ENCODE measurements around the gene PRSS35.

Gene PRSS35

DNA sequence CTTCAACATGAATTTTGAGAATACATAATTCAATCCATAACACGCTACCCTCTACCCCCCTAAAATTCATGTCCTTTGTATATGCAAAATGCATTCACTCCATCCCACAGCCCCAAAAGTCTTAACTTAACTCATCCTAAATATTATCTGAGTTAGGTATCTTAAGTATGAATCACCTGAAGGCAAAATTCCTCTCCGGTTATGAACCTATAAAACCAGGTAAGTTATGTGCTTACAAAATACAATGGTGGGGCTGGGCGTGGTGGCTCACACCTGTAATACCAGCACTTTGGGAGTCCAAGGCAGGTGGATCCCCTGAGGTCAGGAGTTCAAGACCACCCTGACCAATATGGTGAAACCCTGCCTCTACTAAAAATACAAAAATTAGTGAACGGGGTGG lies 23.5 kb upstream of the PRSS35 start:
- TF ChIP-seq, protein P1, sequence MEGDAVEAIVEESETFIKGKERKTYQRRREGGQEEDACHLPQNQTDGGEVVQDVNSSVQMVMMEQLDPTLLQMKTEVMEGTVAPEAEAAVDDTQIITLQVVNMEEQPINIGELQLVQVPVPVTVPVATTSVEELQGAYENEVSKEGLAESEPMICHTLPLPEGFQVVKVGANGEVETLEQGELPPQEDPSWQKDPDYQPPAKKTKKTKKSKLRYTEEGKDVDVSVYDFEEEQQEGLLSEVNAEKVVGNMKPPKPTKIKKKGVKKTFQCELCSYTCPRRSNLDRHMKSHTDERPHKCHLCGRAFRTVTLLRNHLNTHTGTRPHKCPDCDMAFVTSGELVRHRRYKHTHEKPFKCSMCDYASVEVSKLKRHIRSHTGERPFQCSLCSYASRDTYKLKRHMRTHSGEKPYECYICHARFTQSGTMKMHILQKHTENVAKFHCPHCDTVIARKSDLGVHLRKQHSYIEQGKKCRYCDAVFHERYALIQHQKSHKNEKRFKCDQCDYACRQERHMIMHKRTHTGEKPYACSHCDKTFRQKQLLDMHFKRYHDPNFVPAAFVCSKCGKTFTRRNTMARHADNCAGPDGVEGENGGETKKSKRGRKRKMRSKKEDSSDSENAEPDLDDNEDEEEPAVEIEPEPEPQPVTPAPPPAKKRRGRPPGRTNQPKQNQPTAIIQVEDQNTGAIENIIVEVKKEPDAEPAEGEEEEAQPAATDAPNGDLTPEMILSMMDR (conservative IDR thresholded peaks at IDR 0.05; ENCODE audit: low read depth, low read length) = no peak
- DNase-seq (ENCODE audit: low read depth) = no peak
- H3K4me3 ChIP-seq (ENCODE audit: low read length) = no peak overlapping the region

DNA sequence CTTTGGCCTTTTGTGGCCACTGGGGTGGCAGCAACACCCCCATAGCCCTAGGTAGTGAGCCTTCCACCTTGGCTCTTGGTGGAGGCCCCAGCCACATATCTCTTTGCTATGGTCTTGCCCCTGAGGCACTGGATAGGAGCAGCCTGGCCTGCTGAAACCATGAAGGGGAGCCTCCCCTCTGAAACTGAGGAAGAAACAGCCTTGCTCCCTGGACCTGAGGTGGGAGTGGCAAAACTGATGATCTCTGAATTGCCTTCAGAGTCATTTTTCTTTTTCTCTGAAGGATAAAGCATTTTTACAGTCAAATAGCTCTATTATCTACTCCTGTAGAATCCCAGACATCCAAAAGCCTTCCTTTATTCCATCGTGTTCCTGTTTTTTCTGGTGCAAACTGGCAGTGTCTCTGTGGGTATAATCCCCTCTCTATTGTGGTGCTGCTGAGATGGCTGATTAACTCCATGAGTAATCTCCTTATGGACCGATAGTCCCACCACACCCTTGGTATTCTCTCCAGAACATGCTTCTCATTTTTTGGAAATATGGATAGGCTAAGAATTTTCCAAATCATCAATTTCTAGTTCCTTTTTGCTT lies 22.0 kb upstream of the PRSS35 start:
- TF ChIP-seq, protein P1 (conservative IDR thresholded peaks at IDR 0.05; ENCODE audit: low read depth, low read length) = no peak
- H3K4me3 ChIP-seq (ENCODE audit: low read length) = no peak overlapping the region
- DNase-seq (ENCODE audit: low read depth) = no peak

DNA sequence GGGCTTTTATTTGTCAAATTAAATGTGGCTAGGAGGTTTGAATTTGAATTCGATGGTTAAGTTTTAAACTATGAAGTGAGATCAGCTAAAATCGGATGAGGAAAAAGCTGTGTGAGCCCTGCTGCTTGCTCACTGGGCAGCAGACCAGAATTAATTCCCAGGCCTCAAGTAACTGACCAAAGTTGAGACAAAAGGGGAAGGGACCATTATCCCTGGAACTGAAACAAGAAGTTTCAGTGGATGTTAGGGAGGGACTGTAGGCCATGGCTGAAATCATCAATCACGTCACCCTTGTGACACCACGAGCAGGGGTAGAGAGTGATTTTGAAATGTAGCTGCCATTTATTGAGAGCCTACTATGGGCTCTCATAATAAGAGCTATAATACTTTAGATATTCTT lies 7.0 kb upstream of the PRSS35 start:
- no peak overlapping the region for H3K4me3 ChIP-seq (ENCODE audit: low read length)
- TF ChIP-seq, protein P1 (conservative IDR thresholded peaks at IDR 0.05; ENCODE audit: low read depth, low read length) = no peak
- no peak for DNase-seq (ENCODE audit: low read depth)

DNA sequence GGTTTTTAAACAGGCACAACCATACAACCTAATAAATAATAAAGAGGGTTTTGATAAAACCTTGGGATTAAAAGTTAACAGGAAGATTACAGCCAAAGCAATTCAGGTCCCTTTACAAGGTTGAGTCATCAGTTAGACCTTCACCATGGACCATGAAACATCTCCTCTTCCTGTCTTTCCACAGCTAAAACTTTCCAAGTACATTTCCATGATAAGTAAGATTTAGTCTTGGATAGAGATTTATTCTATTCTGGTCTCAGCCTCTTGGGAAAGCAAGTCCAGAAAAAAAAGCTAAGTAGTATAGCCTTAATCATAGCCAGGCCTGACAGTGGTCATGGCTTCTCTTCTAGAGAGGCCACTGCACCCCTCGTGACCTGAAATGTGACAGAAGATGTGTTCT lies 2.9 kb upstream of the PRSS35 start:
- H3K4me3 ChIP-seq (ENCODE audit: low read length) = no peak overlapping the region
- TF ChIP-seq, protein P1 (conservative IDR thresholded peaks at IDR 0.05; ENCODE audit: low read depth, low read length) = no peak
- no peak for DNase-seq (ENCODE audit: low read depth)

DNA sequence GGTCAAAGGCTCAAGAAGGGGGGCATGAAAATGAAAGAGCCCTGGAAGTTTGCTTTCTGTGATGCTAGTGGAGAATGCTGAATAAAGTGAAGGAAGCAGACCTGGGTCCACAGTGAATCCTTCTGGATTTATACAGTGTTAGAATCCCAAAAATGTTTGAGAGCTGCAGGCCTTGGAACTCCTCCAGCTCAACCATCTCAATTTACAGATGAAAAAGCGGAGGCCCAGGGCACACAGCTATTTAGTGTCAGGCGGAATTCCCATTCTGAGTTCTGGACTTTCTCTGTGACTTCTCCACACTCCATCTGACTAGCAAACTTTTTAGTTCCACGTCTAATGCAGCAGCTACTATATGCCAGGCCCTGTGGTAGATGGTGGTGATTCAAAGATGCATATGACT lies 1.5 kb upstream of the PRSS35 start:
- TF ChIP-seq, protein P1 (conservative IDR thresholded peaks at IDR 0.05; ENCODE audit: low read depth, low read length) = no peak
- no peak for DNase-seq (ENCODE audit: low read depth)
- H3K4me3 ChIP-seq (ENCODE audit: low read length) = no peak overlapping the region

DNA sequence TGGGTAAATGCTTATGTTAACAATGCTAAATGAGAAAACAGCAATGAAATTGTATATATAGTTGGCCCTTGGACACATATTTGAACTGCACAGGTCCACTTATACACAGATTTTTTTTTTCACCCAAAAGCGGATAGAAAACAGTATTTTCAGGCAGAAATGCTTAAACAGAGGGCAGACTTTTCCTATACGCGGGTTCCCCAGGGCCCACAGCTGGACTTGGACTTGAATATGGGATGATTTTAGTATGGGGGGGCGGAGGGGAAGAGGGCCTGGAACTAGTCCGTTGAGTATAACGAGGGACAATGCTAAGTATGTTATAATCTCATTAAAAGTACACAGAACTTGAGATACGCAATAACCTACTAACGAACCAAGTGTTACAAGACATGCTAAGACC lies 1.1 kb upstream of the PRSS35 start:
- TF ChIP-seq, protein P1 (conservative IDR thresholded peaks at IDR 0.05; ENCODE audit: low read depth, low read length) = no peak

DNA sequence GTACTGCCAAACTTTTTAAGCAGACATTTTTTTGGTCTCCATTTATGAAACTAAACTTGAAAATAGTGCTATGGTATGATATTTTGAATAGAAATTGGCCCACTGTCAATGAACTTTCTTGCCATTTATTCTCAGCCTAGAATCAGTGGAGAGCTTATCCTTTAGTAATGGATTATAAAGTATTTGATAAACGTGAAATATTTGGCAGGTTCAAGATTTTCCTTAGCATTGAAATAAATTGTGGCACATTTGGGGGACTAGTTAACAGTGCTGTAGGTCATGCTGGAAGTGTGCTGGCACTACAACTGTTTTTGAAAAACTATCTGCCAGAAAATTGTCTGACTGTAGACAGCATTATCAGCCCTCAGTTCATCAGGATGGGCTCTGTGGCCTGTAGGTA lies 2.1 kb downstream of the PRSS35 start:
- DNase-seq (ENCODE audit: low read depth) = no peak
- no peak overlapping the region for H3K4me3 ChIP-seq (ENCODE audit: low read length)
- TF ChIP-seq, protein P1 (conservative IDR thresholded peaks at IDR 0.05; ENCODE audit: low read depth, low read length) = no peak

More for the DNA sequence above, 1.1 kb upstream of the PRSS35 start:
- no peak overlapping the region for H3K4me3 ChIP-seq (ENCODE audit: low read length)
- DNase-seq (ENCODE audit: low read depth) = no peak
